ENCODE measurements around the gene MBNL2.
A peak's percentile ranks its signal among the peaks of the same experiment; 100 is the strongest.

MBNL2 gene

DNA sequence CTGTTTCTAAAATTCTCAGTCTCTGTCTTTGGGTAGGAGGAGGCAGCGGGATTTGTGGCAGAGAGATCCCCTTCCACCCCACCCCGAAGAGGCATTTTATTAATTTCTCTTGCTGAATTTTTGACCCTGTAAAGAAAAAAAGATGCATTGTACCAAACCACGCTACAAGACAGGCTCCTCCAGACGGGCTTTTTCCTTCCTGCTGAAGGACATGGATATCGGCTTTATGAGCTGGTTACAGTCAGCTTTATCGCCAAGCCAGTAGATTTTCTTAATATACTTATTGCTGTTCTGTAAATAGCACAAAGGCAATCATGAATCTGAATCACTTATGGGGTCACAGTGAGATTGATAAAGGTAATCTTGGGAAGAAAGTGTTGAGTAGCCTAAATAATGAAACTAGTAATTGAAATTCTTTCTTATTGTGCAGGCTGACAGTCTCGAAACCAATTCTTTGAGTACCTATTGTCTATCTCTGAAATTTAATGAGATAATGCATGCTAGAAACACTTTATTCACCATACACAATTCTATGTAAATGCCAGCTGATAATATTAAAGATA is 24.5 kb downstream of the MBNL2 start:
- H3K4me1 ChIP-seq (ENCODE audit: control insufficient read depth, insufficient read depth, low read length), result peaks cover 31% of the 10 kb centered on the region
- peaks cover 4% of the 10 kb centered on the region for H3K36me3 ChIP-seq (ENCODE audit: insufficient read depth, low read length)
- H3K4me2 ChIP-seq (ENCODE audit: low read length), result peak overlapping the region; percentile 6
- no peaks in the 10 kb centered on the region for H3K9me3 ChIP-seq (replicated peaks; ENCODE audit: low read length)
- H3K4me3 ChIP-seq (ENCODE audit: low read length), result no peak overlapping the region
- no peak overlapping the region for H3K9ac ChIP-seq (ENCODE audit: low read depth, low read length)
- H3K27me3 ChIP-seq (ENCODE audit: control insufficient read depth, insufficient read depth, low read length), result no peaks in the 10 kb centered on the region

DNA sequence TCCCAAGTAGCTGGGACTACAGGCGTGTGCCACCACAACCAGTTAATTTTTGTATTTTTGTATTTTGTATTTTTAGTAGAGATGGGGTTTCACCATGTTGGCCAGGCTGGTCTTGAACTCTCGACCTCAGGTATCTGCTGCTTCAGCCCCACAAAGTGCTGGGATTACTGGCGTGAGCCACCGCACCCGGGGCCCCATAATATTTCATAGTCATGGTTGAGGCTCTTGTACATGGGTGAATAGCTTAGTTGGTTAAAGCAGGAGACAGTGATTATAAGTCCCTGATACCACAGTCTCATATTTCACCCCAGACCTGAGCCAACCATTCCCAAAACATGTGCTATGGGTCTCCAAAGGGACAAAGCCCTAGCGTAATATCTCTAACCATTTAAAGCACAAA is 26.1 kb downstream of the MBNL2 start:
- Histone ChIP-seq H3K9me3 (replicated peaks; ENCODE audit: low read length) (no peaks in the 10 kb centered on the region), H3K27me3 (ENCODE audit: control insufficient read depth, insufficient read depth, low read length) (no peaks in the 10 kb centered on the region), H3K36me3 (ENCODE audit: insufficient read depth, low read length) (no peaks in the 10 kb centered on the region), H3K9ac (ENCODE audit: low read depth, low read length) (no peak overlapping the region), H3K4me2 (ENCODE audit: low read length) (no peak overlapping the region), H3K4me3 (ENCODE audit: low read length) (no peak overlapping the region), H3K4me1 (ENCODE audit: control insufficient read depth, insufficient read depth, low read length) (peaks cover 31% of the 10 kb centered on the region)

DNA sequence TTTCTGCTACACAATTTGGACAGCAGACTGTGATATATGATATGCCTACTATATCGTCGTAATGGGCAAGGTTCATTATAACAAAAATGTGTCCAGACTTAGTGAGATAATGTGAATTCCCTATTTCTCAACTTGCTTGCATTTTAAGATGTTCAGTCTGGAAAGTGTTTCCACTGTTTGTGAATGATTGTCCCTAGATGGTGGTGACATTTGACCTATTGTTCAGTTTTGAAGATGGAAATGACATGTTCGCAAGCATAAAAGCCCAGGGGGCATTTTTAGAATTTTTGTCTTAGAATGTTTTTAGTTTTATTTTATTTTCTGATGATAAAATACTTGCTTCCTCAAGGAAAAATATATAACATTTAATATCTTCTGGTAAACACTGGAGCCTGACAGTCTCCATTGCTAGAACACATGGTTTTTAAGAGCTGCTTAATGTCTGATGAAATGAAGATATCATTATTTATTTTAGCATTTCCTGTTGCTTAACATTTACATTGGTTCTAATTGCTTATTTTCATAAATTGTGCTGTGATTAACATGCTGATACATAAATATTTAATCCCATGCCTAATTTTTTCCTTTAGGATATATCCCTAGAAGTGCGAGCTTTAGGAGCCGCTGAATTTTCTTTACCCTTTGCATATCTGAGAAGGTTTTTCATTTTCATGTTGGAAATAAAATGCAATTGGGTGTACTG is 27.1 kb downstream of the MBNL2 start:
- Histone ChIP-seq H3K4me3 (ENCODE audit: low read length) (no peak overlapping the region), H3K4me1 (ENCODE audit: control insufficient read depth, insufficient read depth, low read length) (peaks cover 25% of the 10 kb centered on the region), H3K4me2 (ENCODE audit: low read length) (peak overlapping the region; percentile 56)

DNA sequence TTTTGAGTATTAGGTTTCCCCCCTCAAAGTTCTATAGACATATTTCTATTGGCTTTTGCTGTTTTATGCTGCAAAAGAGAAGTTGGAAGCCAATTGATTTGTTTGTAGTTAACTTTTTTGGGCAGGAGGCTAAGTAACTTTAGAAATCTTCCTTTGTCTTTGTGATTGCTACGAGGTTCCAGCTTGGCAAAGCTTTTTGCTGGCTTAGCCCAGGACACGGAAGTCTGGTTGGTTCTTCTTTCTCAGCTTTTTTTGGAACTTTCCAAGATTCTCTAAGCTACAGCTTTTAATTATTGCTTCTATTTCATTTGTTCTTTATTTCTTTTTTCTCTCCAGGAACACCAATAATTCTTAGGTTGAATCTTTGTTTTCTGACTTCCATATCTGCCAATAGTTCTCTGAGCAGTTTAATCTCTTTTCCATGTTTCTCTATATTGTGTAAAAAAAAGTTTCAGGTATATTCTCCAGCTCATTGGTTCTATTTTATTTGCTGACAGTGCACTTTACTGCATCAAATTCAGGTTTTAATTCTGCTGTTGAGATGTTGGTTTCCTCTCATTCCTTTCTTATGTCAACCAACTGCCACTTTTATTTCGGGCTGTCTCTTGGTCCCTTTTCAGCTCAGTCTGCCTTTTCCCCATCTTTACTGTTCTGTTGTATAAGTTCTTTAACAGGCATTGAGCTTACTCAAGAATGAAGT is 27.8 kb downstream of the MBNL2 start:
- no peak overlapping the region for H3K4me3 ChIP-seq (ENCODE audit: low read length)
- H3K9ac ChIP-seq (ENCODE audit: low read depth, low read length), result peak overlapping the region; percentile 18
- no peaks in the 10 kb centered on the region for H3K36me3 ChIP-seq (ENCODE audit: insufficient read depth, low read length)

More for the DNA sequence above, 27.1 kb downstream of the MBNL2 start:
- no peaks in the 10 kb centered on the region for H3K9me3 ChIP-seq (replicated peaks; ENCODE audit: low read length)
- H3K27me3 ChIP-seq (ENCODE audit: control insufficient read depth, insufficient read depth, low read length), result no peaks in the 10 kb centered on the region
- H3K36me3 ChIP-seq (ENCODE audit: insufficient read depth, low read length), result no peaks in the 10 kb centered on the region
- peak overlapping the region; percentile 18 for H3K9ac ChIP-seq (ENCODE audit: low read depth, low read length)

DNA sequence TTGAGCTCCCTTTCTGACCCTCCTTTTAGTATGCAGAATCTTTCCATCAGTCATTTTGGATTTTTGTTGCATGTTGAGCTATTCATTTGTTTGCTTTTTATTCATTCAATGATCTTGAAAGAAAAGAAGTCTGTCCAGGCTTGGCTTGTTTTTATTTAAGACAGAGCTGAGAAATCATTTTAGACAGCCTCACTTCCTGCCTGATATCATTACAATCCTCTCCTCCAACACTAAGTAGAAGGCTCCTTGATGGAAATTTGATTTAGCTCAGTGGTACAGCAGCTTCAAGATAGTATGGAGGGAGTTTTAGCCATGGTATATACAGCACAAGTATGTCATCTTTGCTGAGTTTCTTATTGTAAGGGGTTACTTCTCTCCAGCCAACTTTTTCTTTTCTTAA is 28.4 kb downstream of the MBNL2 start:
- no peaks in the 10 kb centered on the region for H3K36me3 ChIP-seq (ENCODE audit: insufficient read depth, low read length)
- no peak overlapping the region for H3K4me2 ChIP-seq (ENCODE audit: low read length)
- no peak overlapping the region for H3K9ac ChIP-seq (ENCODE audit: low read depth, low read length)
- no peak overlapping the region for H3K4me3 ChIP-seq (ENCODE audit: low read length)
- H3K4me1 ChIP-seq (ENCODE audit: control insufficient read depth, insufficient read depth, low read length), result peaks cover 36% of the 10 kb centered on the region
- H3K27me3 ChIP-seq (ENCODE audit: control insufficient read depth, insufficient read depth, low read length), result no peaks in the 10 kb centered on the region
- no peaks in the 10 kb centered on the region for H3K9me3 ChIP-seq (replicated peaks; ENCODE audit: low read length)

More for the DNA sequence above, 27.8 kb downstream of the MBNL2 start:
- no peaks in the 10 kb centered on the region for H3K9me3 ChIP-seq (replicated peaks; ENCODE audit: low read length)
- H3K4me1 ChIP-seq (ENCODE audit: control insufficient read depth, insufficient read depth, low read length), result peaks cover 30% of the 10 kb centered on the region
- no peaks in the 10 kb centered on the region for H3K27me3 ChIP-seq (ENCODE audit: control insufficient read depth, insufficient read depth, low read length)
- H3K4me2 ChIP-seq (ENCODE audit: low read length), result peak overlapping the region; percentile 56

DNA sequence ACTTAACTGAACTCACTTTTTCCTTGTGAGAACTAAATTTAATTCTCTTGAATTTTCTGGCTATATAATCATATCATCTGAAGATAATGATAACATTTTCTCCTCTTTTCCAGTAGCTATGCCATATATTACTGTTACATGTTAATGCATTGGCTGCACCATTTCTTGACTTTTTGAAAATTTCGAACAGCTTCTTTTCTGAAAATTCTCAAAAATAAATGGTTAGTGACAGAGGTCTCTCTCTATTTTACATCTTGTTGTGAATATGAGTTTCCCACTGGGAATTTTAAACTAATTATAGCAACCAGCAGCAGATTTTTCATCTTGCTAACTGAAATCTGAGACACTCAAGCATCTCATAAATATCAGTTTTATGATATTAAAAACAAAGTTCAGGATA is 30.6 kb downstream of the MBNL2 start:
- H3K9ac ChIP-seq (ENCODE audit: low read depth, low read length), result no peak overlapping the region
- H3K4me1 ChIP-seq (ENCODE audit: control insufficient read depth, insufficient read depth, low read length), result peaks cover 55% of the 10 kb centered on the region

DNA sequence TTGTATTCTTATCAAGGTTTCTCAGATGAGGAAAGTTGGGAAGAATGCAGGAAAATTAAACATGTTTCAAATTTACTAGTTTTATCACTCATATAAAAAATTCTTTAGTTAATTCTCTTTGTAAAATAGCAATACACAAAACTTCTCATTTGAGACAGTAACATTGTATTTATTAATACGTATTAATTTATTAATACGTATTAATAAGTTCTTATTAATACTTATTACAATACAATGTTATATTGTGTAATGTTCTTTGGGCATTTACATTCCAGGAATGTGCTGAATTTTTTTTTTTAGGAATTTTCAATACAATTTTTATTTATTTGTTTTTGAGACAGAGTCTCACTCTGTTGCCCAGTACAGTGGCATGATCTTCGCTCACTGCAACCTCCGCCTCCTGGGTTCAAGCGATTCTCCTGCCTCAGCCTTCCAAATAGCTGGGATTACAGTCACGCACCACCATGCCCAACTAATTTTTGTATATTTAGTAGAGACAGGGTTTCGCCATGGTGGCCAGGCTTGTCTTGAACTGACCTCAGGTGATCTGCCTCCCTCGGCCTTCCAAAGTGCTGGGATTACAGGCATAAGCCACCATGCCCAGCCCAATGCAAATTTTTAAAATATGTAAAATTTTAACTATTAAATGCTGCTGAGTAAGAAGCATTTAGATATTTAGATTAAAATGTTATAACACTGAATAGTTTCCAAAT is 31.6 kb downstream of the MBNL2 start:
- H3K36me3 ChIP-seq (ENCODE audit: insufficient read depth, low read length), result no peaks in the 10 kb centered on the region
- no peak overlapping the region for H3K4me2 ChIP-seq (ENCODE audit: low read length)
- H3K4me3 ChIP-seq (ENCODE audit: low read length), result no peak overlapping the region
- H3K9me3 ChIP-seq (replicated peaks; ENCODE audit: low read length), result no peaks in the 10 kb centered on the region
- no peaks in the 10 kb centered on the region for H3K27me3 ChIP-seq (ENCODE audit: control insufficient read depth, insufficient read depth, low read length)
- no peak overlapping the region for H3K9ac ChIP-seq (ENCODE audit: low read depth, low read length)
- H3K4me1 ChIP-seq (ENCODE audit: control insufficient read depth, insufficient read depth, low read length), result peaks cover 65% of the 10 kb centered on the region

More for the DNA sequence above, 30.6 kb downstream of the MBNL2 start:
- no peaks in the 10 kb centered on the region for H3K27me3 ChIP-seq (ENCODE audit: control insufficient read depth, insufficient read depth, low read length)
- H3K9me3 ChIP-seq (replicated peaks; ENCODE audit: low read length), result no peaks in the 10 kb centered on the region
- no peak overlapping the region for H3K4me3 ChIP-seq (ENCODE audit: low read length)
- no peaks in the 10 kb centered on the region for H3K36me3 ChIP-seq (ENCODE audit: insufficient read depth, low read length)
- H3K4me2 ChIP-seq (ENCODE audit: low read length), result no peak overlapping the region

DNA sequence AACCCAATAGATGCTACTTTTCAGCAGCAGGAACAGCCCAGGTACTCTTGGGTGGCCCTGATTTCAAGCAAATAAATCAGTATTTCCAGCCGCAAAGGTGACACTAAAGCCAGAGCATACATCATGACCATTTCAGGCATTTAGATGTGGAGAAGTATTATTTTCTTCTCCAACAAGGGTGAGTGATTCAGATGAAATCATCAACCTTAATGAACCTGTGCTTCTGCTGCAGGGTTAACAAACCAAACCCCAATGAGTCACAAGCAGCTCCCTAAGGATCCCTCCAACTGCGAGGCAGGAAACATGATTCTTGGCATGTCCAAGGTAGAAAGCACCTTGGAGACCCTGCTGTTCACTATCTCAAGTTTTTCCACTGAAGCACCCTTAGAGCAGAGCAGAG is 32.7 kb downstream of the MBNL2 start:
- Histone ChIP-seq H3K9ac (ENCODE audit: low read depth, low read length) (no peak overlapping the region), H3K36me3 (ENCODE audit: insufficient read depth, low read length) (no peaks in the 10 kb centered on the region), H3K4me3 (ENCODE audit: low read length) (no peak overlapping the region), H3K27me3 (ENCODE audit: control insufficient read depth, insufficient read depth, low read length) (no peaks in the 10 kb centered on the region), H3K4me2 (ENCODE audit: low read length) (peak overlapping the region; percentile 47), H3K4me1 (ENCODE audit: control insufficient read depth, insufficient read depth, low read length) (peaks cover 67% of the 10 kb centered on the region), H3K9me3 (replicated peaks; ENCODE audit: low read length) (no peaks in the 10 kb centered on the region)

DNA sequence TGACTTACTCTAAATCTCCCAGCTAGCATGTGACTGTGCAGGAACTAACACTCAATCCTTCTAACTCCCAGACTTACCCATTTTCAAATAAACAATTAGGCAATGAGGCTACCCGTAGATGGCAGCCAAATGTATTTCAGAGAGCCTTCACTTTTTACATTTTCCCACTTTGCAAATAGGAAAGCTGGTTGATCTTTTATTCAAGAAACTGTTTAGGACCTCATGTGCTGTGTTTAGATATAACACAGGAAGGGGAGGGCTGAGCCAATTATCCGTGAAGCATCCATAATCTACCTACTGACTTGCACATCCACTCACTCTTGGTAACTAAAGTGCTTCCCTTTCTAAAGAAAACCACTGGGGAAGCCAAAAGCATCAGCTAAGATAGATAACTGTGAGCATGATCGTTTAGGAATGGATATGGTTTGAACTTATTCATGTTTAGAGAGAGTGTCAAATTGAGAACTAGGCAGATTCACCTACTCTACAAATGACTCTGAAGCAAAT is 33.4 kb downstream of the MBNL2 start:
- H3K9ac ChIP-seq (ENCODE audit: low read depth, low read length), result peak overlapping the region; percentile 21

DNA sequence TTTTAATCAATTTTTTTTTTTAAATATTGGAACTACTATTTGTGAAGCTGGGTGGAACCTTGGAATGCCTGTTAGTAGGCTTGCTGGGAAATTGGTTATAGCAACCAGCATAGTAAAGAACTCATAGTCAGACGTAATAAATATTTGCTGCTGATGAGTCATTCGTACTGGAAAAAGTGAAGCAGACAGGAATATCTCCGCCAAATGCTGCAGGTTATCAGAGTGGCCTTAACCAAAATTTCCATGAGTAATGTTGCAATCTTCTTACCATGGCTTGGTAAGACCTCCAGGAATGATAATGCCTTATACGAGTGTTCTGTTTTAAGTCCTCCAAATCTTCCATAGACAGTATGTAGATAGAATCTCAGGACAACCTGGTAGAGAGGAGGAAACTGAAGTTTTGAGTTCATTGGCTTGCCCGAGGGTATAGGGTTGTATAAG is 34.2 kb downstream of the MBNL2 start:
- peak overlapping the region; percentile 21 for H3K9ac ChIP-seq (ENCODE audit: low read depth, low read length)
- H3K27me3 ChIP-seq (ENCODE audit: control insufficient read depth, insufficient read depth, low read length), result no peaks in the 10 kb centered on the region
- peaks cover 69% of the 10 kb centered on the region for H3K4me1 ChIP-seq (ENCODE audit: control insufficient read depth, insufficient read depth, low read length)

More for the DNA sequence above, 33.4 kb downstream of the MBNL2 start:
- no peak overlapping the region for H3K4me3 ChIP-seq (ENCODE audit: low read length)
- no peaks in the 10 kb centered on the region for H3K36me3 ChIP-seq (ENCODE audit: insufficient read depth, low read length)
- peaks cover 67% of the 10 kb centered on the region for H3K4me1 ChIP-seq (ENCODE audit: control insufficient read depth, insufficient read depth, low read length)
- H3K4me2 ChIP-seq (ENCODE audit: low read length), result no peak overlapping the region
- H3K9me3 ChIP-seq (replicated peaks; ENCODE audit: low read length), result no peaks in the 10 kb centered on the region
- H3K27me3 ChIP-seq (ENCODE audit: control insufficient read depth, insufficient read depth, low read length), result no peaks in the 10 kb centered on the region

DNA sequence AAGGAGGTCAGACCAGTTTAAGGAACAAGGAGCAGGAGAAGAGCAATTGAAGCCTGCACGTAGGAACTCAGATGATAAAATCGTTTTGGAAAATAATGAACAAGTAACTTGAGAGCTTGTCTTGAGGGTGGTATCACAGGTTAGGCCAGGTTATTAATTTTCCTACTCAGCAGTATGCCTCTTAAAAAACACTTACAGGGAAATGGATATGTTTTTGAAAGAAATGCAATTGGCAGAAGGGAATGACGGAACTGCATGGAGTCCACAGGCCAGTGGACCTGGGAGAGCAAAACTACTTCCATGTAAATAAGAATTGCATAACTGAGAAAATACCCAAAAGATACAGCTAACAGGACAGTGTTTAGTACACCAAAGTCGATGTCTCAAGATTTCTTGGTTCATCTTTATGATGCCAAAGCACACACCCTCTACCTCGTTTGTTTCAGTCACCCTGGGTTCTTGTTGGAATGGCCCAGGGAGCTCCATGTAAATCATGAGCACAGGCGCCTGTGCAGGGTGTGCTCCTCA is 35.2 kb downstream of the MBNL2 start:
- H3K4me3 ChIP-seq (ENCODE audit: low read length), result peak overlapping the region; percentile 11
- no peaks in the 10 kb centered on the region for H3K27me3 ChIP-seq (ENCODE audit: control insufficient read depth, insufficient read depth, low read length)
- H3K9ac ChIP-seq (ENCODE audit: low read depth, low read length), result peak overlapping the region; percentile 28
- peak overlapping the region; percentile 49 for H3K4me2 ChIP-seq (ENCODE audit: low read length)
- no peaks in the 10 kb centered on the region for H3K36me3 ChIP-seq (ENCODE audit: insufficient read depth, low read length)
- H3K4me1 ChIP-seq (ENCODE audit: control insufficient read depth, insufficient read depth, low read length), result peaks cover 69% of the 10 kb centered on the region
- H3K9me3 ChIP-seq (replicated peaks; ENCODE audit: low read length), result no peaks in the 10 kb centered on the region

More for the DNA sequence above, 34.2 kb downstream of the MBNL2 start:
- Histone ChIP-seq H3K36me3 (ENCODE audit: insufficient read depth, low read length) (no peaks in the 10 kb centered on the region), H3K9me3 (replicated peaks; ENCODE audit: low read length) (no peaks in the 10 kb centered on the region), H3K4me2 (ENCODE audit: low read length) (peak overlapping the region; percentile 14), H3K4me3 (ENCODE audit: low read length) (no peak overlapping the region)

Data from skeletal muscle satellite cell (primary cell).